H1 (cell line): Measurements from ENCODE around the gene DENND2D.

Source experiments
- EZH2 ChIP-seq: fragments of 200-600 bp; sonication (generic); IDR thresholded peaks from 2 replicates; pipeline ENCODE4 v1.7.1; 2012; ENCODE audit warnings: low read depth, mild to moderate bottlenecking, moderate library complexity, low read length, inconsistent platforms; ENCODE audit not compliant: severe bottlenecking
- RNF2 ChIP-seq: fragments of 200-900, 300-1000 bp; sonication (generic); IDR thresholded peaks from 2 replicates; pipeline ENCODE4 v1.7.1; 2016; ENCODE audit warnings: borderline replicate concordance, low read depth, mild to moderate bottlenecking, antibody characterized with exemption, low read length; ENCODE audit not compliant: poor library complexity, severe bottlenecking; ENCODE audit errors: missing control alignments
- SIX5 ChIP-seq: IDR thresholded peaks from 2 replicates; pipeline ENCODE4 v1.6.1; 2011; ENCODE audit warnings: mild to moderate bottlenecking, low read depth, low read length
- TBP ChIP-seq: IDR thresholded peaks from 2 replicates; pipeline ENCODE4 v1.6.1; 2011; ENCODE audit warnings: low read depth, low read length, improper control_type of control experiment
- USF2 ChIP-seq: IDR thresholded peaks from 2 replicates; pipeline ENCODE4 v1.6.1; 2011; ENCODE audit warnings: low read length, improper control_type of control experiment
- ZNF274 ChIP-seq: IDR thresholded peaks from 2 replicates; pipeline ENCODE4 v1.7.0; 2012; ENCODE audit warnings: low read length, borderline replicate concordance; ENCODE audit errors: extremely low read depth

GRCh38 chr1:111142356-111142975 is 58.0 kb downstream of the DENND2D start:
- no peak for TF ChIP-seq SIX5
- TF ChIP-seq RNF2 = no peak
- TF ChIP-seq USF2 = no peak
- no peak for TF ChIP-seq TBP
- TF ChIP-seq EZH2 = no peak
- no peak for TF ChIP-seq ZNF274
